Smooth muscle cell (in vitro differentiated cells): ENCODE results near the gene FBXO31. TPM values are rescaled to one million over a fixed set of nuclear protein-coding genes. Genes with fewer than 3 reads are reported as not detected.
"Not testable (repeated sequence)": the region's sequence is repeated elsewhere in the genome, so short reads cannot be mapped to it uniquely, and the experiment has no call there.

Experiments
- DNase-seq: peaks from one replicate; lab custom pipeline; 2025; ENCODE audit not compliant: unreplicated experiment; lab: John Stamatoyannopoulos, UW
- H2AFZ ChIP-seq: fragments of 200-600 bp; sonication (generic); 2 replicates; pipeline ENCODE4 v1.6.0; 2016; ENCODE audit warnings: antibody characterized with exemption, low read depth, mild to moderate bottlenecking
- H3F3A ChIP-seq: fragments of 200-600 bp; sonication (generic); 2 replicates; pipeline ENCODE4 v1.6.0; 2017; ENCODE audit warnings: antibody characterized with exemption, low read depth
- H3K27ac ChIP-seq: fragments of 200-600 bp; sonication (generic); 2 replicates; pipeline ENCODE4 v1.5.1; 2016; ENCODE audit warnings: low read depth, mild to moderate bottlenecking
- H3K27me3 ChIP-seq: fragments of 200-600 bp; sonication (generic); 2 replicates; pipeline ENCODE4 v1.6.1; 2016; ENCODE audit warnings: low read depth, mild to moderate bottlenecking
- H3K36me3 ChIP-seq: fragments of 200-600 bp; sonication (generic); 2 replicates; pipeline ENCODE4 v1.5.1; 2016; ENCODE audit warnings: low read depth
- H3K4me1 ChIP-seq: fragments of 200-600 bp; sonication (generic); 2 replicates; pipeline ENCODE4 v1.5.1; 2016; ENCODE audit warnings: low read depth
- H3K4me2 ChIP-seq: fragments of 200-600 bp; sonication (generic); 2 replicates; pipeline ENCODE4 v1.6.0; 2016; ENCODE audit warnings: mild to moderate bottlenecking
- H3K4me3 ChIP-seq: fragments of 200-600 bp; sonication (generic); 2 replicates; pipeline ENCODE4 v1.5.1; 2016; ENCODE audit warnings: mild to moderate bottlenecking
- H3K79me2 ChIP-seq: fragments of 200-600 bp; sonication (generic); 2 replicates; pipeline ENCODE4 v1.6.0; 2016; ENCODE audit warnings: low read depth, mild to moderate bottlenecking
- H3K9ac ChIP-seq: fragments of 200-600 bp; sonication (generic); 2 replicates; pipeline ENCODE4 v1.6.0; 2016; ENCODE audit warnings: low read depth
- H3K9me3 ChIP-seq: fragments of 200-600 bp; sonication (generic); replicated peaks from 2 replicates; pipeline ENCODE4 v1.5.1; 2016; ENCODE audit warnings: low read depth
- H4K20me1 ChIP-seq: fragments of 200-600 bp; sonication (generic); 2 replicates; pipeline ENCODE4 v1.6.0; 2016; ENCODE audit warnings: low read depth
- CTCF ChIP-seq: fragments of 200-600 bp; sonication (generic); IDR thresholded peaks from 2 replicates; pipeline ENCODE4 v1.5.1; 2017; ENCODE audit warnings: borderline replicate concordance, mild to moderate bottlenecking, antibody characterized with exemption; ENCODE audit not compliant: insufficient read depth, poor library complexity, severe bottlenecking
- WGBS: methylation state at CpG from one replicate; pipeline ENCODE4 v1.1.7; 2016; ENCODE audit warnings: low lambda C conversion rate; 5-methylcytosine and 5-hydroxymethylcytosine counted together
- polyA plus RNA-seq: library from polyadenylated mRNA; unstranded; fragments of >200 nt; fragmentation: Nextera tagmentation; extraction: Ambion mirVana; gene quantifications from 2 replicates; pipeline ENCODE4 v1.2.1, GENCODE V29; 2016
- total RNA-seq: library from RNA; depleted of rRNA; stranded (reverse); fragments of >200 nt; gene quantifications from 2 replicates; pipeline ENCODE4 v1.2.3, GENCODE V29; 2014

Gene FBXO31
- total and polyA plus RNA-seq, 2 experiments from 2014 or later: 13.9 to 25.6 TPM

GRCh38 chr16:87390641-87391323 lies 7.2 kb upstream of the FBXO31 start:
- no peaks in the 10 kb centered on the region for H3K27me3 ChIP-seq
- H3K4me3 ChIP-seq: peak overlapping the region; percentile 76
- no peaks in the 10 kb centered on the region for H3K36me3 ChIP-seq
- no peak overlapping the region for H2AFZ ChIP-seq
- 98% methylated on average over 24 of the region's 24 CpGs for WGBS
- peak overlapping the region; percentile 94 for H3K4me2 ChIP-seq
- H3K9me3 ChIP-seq: no peaks in the 10 kb centered on the region
- H3K4me1 ChIP-seq: peaks cover 12% of the 10 kb centered on the region
- H3F3A ChIP-seq: peaks cover 35% of the 10 kb centered on the region
- TF ChIP-seq CTCF: no peak
- peak overlapping the region; percentile 94 for H3K9ac ChIP-seq
- DNase-seq: no peak
- H3K27ac ChIP-seq: peak overlapping the region; percentile 92
- peaks cover 31% of the 10 kb centered on the region for H4K20me1 ChIP-seq
- peaks cover 31% of the 10 kb centered on the region for H3K79me2 ChIP-seq

GRCh38 chr16:87389914-87390313 lies 6.3 kb upstream of the FBXO31 start:
- not testable (repeated sequence) for H3K9ac ChIP-seq, H3K4me2 ChIP-seq, H3K27me3 ChIP-seq, DNase-seq, H3K4me3 ChIP-seq, H3K36me3 ChIP-seq, H3K9me3 ChIP-seq, H2AFZ ChIP-seq
- Histone ChIP-seq H3K4me1 (peaks cover 12% of the 10 kb centered on the region), H3K27ac (peak overlapping the region; percentile 92), H4K20me1 (peaks cover 23% of the 10 kb centered on the region), H3F3A (peaks cover 35% of the 10 kb centered on the region), H3K79me2 (peaks cover 23% of the 10 kb centered on the region)
- 97% methylated on average over 9 of the region's 9 CpGs for WGBS

GRCh38 chr16:87389245-87389644 lies 5.7 kb upstream of the FBXO31 start:
- H4K20me1 ChIP-seq: peaks cover 16% of the 10 kb centered on the region
- H3F3A ChIP-seq: peaks cover 35% of the 10 kb centered on the region
- 91% methylated on average over 5 of the region's 5 CpGs for WGBS
- no peak for TF ChIP-seq CTCF
- H3K27ac ChIP-seq: peak overlapping the region; percentile 92
- H3K79me2 ChIP-seq: peaks cover 16% of the 10 kb centered on the region
- DNase-seq: no peak
- peak overlapping the region; percentile 74 for H3K4me2 ChIP-seq
- no peaks in the 10 kb centered on the region for H3K27me3 ChIP-seq
- H3K4me1 ChIP-seq: peaks cover 12% of the 10 kb centered on the region
- H2AFZ ChIP-seq: no peak overlapping the region
- no peaks in the 10 kb centered on the region for H3K36me3 ChIP-seq
- no peaks in the 10 kb centered on the region for H3K9me3 ChIP-seq
- H3K4me3 ChIP-seq: no peak overlapping the region
- no peak overlapping the region for H3K9ac ChIP-seq

GRCh38 chr16:87388818-87389134 lies 5.2 kb upstream of the FBXO31 start:
- Histone ChIP-seq H3K4me2 (peak overlapping the region; percentile 74), H3K27me3 (no peaks in the 10 kb centered on the region), H3K4me3 (peak overlapping the region; percentile 31), H3K9me3 (no peaks in the 10 kb centered on the region), H3F3A (peaks cover 35% of the 10 kb centered on the region), H2AFZ (no peak overlapping the region), H3K36me3 (no peaks in the 10 kb centered on the region), H3K4me1 (peaks cover 12% of the 10 kb centered on the region), H3K9ac (peak overlapping the region; percentile 39), H3K27ac (peak overlapping the region; percentile 92), H4K20me1 (peaks cover 11% of the 10 kb centered on the region), H3K79me2 (peaks cover 11% of the 10 kb centered on the region)
- TF ChIP-seq CTCF: no peak
- 81% methylated on average over 1 of the region's 1 CpG for WGBS
- DNase-seq: no peak
